K562 (cell line): Measurements from ENCODE around the gene PTGES3. TPM values are rescaled to one million over a fixed set of nuclear protein-coding genes. Genes with fewer than 3 reads are reported as not detected.

ENCODE experiments used
- ARID2 ChIP-seq: fragments of 450-650 bp; IDR thresholded peaks from 2 replicates; pipeline ENCODE4 v1.6.1; 2017; ENCODE audit warnings: antibody characterized with exemption, mild to moderate bottlenecking
- MAZ ChIP-seq, 2 experiments: fragments of 450-650 bp in 1 of 2; sonication (generic) in 1 of 2; formaldehyde crosslinking; IDR thresholded peaks in 1 of 2; conservative IDR thresholded peaks in 1 of 2; 2 replicates each; pipeline versions ENCODE4 v1.4.0 to v1.5.0; 2020; ENCODE audit warnings: mild to moderate bottlenecking in 1 of 2, missing genetic modification reagents in 1 of 2
- MGA ChIP-seq: fragments of 450-650 bp; IDR thresholded peaks from 2 replicates; pipeline ENCODE4 v1.6.1; 2016; ENCODE audit warnings: mild to moderate bottlenecking, moderate library complexity
- MNT ChIP-seq, 2 experiments: fragments of 450-650 bp; conservative IDR thresholded peaks; 2 replicates each; pipeline ENCODE4 v1.6.1; 2017; ENCODE audit warnings: mild to moderate bottlenecking in 2 of 2, moderate library complexity in 2 of 2
- PCBP1 ChIP-seq: fragments of 200-400 bp; formaldehyde crosslinking; IDR thresholded peaks from 2 replicates; pipeline ENCODE4 v1.6.1; 2018; ENCODE audit warnings: mild to moderate bottlenecking, low read depth, low read length; ENCODE audit not compliant: poor library complexity, severe bottlenecking
- RNF219 ChIP-seq: fragments of 250-450 bp; sonication (Bioruptor Pico); IDR thresholded peaks from 2 replicates; pipeline ENCODE4 v1.5.0; 2022; ENCODE audit warnings: mild to moderate bottlenecking
- polyA plus RNA-seq, 8 experiments: library from polyadenylated mRNA; depleted of rRNA in 4 of 8; stranded (reverse) in 5 of 8; unstranded in 3 of 8; fragments of >200 nt; fragmentation: Nextera tagmentation in 2 of 8; fragmentation: Illumina TruSeq in 1 of 8; extraction: Ambion mirVana in 2 of 8; extraction: Trizol in 1 of 8; gene quantifications; 2 replicates each; pipeline versions ENCODE4 v1.2.1 to v1.2.3, GENCODE V29; 2011 to 2014; ENCODE audit warnings: inconsistent platforms in 1 of 8, missing spikeins in 1 of 8
- total RNA-seq, 7 experiments: library from RNA; depleted of rRNA in 6 of 7; stranded (reverse); fragments of >200 nt in 6 of 7; fragmentation: Illumina TruSeq in 2 of 7; extraction: Trizol in 2 of 7; gene quantifications; 2 replicates each; pipeline versions ENCODE4 v1.2.1 to v1.2.3, GENCODE V29; 2011 to 2021; ENCODE audit warnings: low replicate concordance in 1 of 7
- TF ChIP-seq, protein P1 (sequence below): fragments of 250-450 bp; sonication (Bioruptor Pico); IDR thresholded peaks from 2 replicates; pipeline ENCODE4 v1.5.0; 2021

Gene PTGES3
- total and polyA plus RNA-seq, 9 of the 15 experiments (the other 6 are each of a cell fraction or from before 2014, with no cell fraction given) = 163 to 501 (median 213) TPM

- peak; percentile 61 for TF ChIP-seq MGA
- no peak for TF ChIP-seq RNF219
- TF ChIP-seq, protein P1, sequence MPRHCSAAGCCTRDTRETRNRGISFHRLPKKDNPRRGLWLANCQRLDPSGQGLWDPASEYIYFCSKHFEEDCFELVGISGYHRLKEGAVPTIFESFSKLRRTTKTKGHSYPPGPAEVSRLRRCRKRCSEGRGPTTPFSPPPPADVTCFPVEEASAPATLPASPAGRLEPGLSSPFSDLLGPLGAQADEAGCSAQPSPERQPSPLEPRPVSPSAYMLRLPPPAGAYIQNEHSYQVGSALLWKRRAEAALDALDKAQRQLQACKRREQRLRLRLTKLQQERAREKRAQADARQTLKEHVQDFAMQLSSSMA (CRISPR knock-in tag) = no peak
- TF ChIP-seq MAZ (CRISPR knock-in tag; conservative IDR thresholded peaks at IDR 0.05 in 1 of 2, IDR thresholded peaks at IDR 0.05 in 1 of 2) = no peak
- TF ChIP-seq ARID2 = peak; percentile 44; the same call in 1 of the 2 replicates
- peak in 1 of 2 experiments; percentile 58; a peak in 2 of 4 replicates for TF ChIP-seq MNT (conservative IDR thresholded peaks at IDR 0.05)
- TF ChIP-seq PCBP1 = no peak
Observed at GRCh38 chr12:56695327-56696101, 7.4 kb upstream of the PTGES3 start (continued).
